Type B pancreatic cell (in vitro differentiated cells): Measurements from ENCODE around the gene CDC37. TPM values are rescaled to one million over a fixed set of nuclear protein-coding genes. Genes with fewer than 3 reads are reported as not detected.
"Not testable (repeated sequence)": the region's sequence is repeated elsewhere in the genome, so short reads cannot be mapped to it uniquely, and the experiment has no call there.

Experiments used
- DNase-seq: peaks from one replicate; pipeline ENCODE4 v3.0.0; 2021; ENCODE audit warnings: mixed read lengths; ENCODE audit not compliant: unreplicated experiment; ENCODE audit errors: extremely low spot score
- H3K27ac Mint-ChIP-seq: 2 replicates; pipeline ENCODE4 v1.8.0; 2021; ENCODE audit warnings: mild to moderate bottlenecking, mixed read lengths
- H3K27me3 Mint-ChIP-seq: 2 replicates; pipeline ENCODE4 v1.8.0; 2021; ENCODE audit warnings: mixed read lengths
- H3K36me3 Mint-ChIP-seq: 2 replicates; pipeline ENCODE4 v1.8.0; 2021; ENCODE audit warnings: mixed read lengths
- H3K4me1 Mint-ChIP-seq: one replicate; pipeline ENCODE4 v1.8.0; 2021; ENCODE audit warnings: mixed read lengths; ENCODE audit not compliant: unreplicated experiment
- H3K4me3 Mint-ChIP-seq: 2 replicates; pipeline ENCODE4 v1.8.0; 2021; ENCODE audit warnings: mild to moderate bottlenecking, mixed read lengths
- H3K9me3 Mint-ChIP-seq: 2 replicates; pipeline ENCODE4 v1.8.0; 2021; ENCODE audit warnings: mixed read lengths
- CTCF ChIP-seq: fragments of 200-600 bp; sonication (generic); conservative IDR thresholded peaks from 2 replicates; pipeline ENCODE4 v1.5.0; 2021; ENCODE audit warnings: antibody characterized with exemption, mild to moderate bottlenecking
- total RNA-seq: library from RNA; stranded (reverse); gene quantifications from 2 replicates; pipeline ENCODE4 v1.2.1, GENCODE V29; 2021; ENCODE audit warnings: low replicate concordance

Gene CDC37
- total RNA-seq, 1 donor from 2014 or later, result 126 TPM

GRCh38 chr19:10412257-10412977 lies 9.1 kb upstream of the CDC37 start:
- Mint-ChIP-seq H3K4me1 (peaks cover 5% of the 10 kb centered on the region), H3K4me3 (no peak overlapping the region), H3K36me3 (no peaks in the 10 kb centered on the region), H3K9me3 (no peaks in the 10 kb centered on the region), H3K27me3 (peaks cover 83% of the 10 kb centered on the region), H3K27ac (no peak overlapping the region)
- DNase-seq, result no peak
- no peak for TF ChIP-seq CTCF

GRCh38 chr19:10411224-10411623 lies 7.9 kb upstream of the CDC37 start:
- not testable (repeated sequence) for H3K36me3 Mint-ChIP-seq, H3K9me3 Mint-ChIP-seq
- peaks cover 84% of the 10 kb centered on the region for H3K27me3 Mint-ChIP-seq

GRCh38 chr19:10408511-10409283 lies 5.4 kb upstream of the CDC37 start:
- Mint-ChIP-seq H3K36me3 (no peaks in the 10 kb centered on the region), H3K9me3 (no peaks in the 10 kb centered on the region), H3K4me1 (peaks cover 4% of the 10 kb centered on the region), H3K27me3 (peaks cover 84% of the 10 kb centered on the region), H3K27ac (no peak overlapping the region), H3K4me3 (no peak overlapping the region)
- DNase-seq, result no peak
- TF ChIP-seq CTCF, result no peak

More at GRCh38 chr19:10411224-10411623, 7.9 kb upstream of the CDC37 start:
- not testable (repeated sequence) for DNase-seq, H3K4me3 Mint-ChIP-seq, H3K4me1 Mint-ChIP-seq, H3K27ac Mint-ChIP-seq

- peaks cover 9% of the 10 kb centered on the region for H3K4me1 Mint-ChIP-seq
- H3K36me3 Mint-ChIP-seq, result no peaks in the 10 kb centered on the region
- no peaks in the 10 kb centered on the region for H3K9me3 Mint-ChIP-seq
- H3K27ac Mint-ChIP-seq, result no peak overlapping the region
- H3K4me3 Mint-ChIP-seq, result no peak overlapping the region
- peaks cover 73% of the 10 kb centered on the region for H3K27me3 Mint-ChIP-seq
- no peak for DNase-seq
- no peak for TF ChIP-seq CTCF
Measured at GRCh38 chr19:10407096-10407495, 3.8 kb upstream of the CDC37 start.

GRCh38 chr19:10406191-10406590 lies 2.8 kb upstream of the CDC37 start:
- Mint-ChIP-seq H3K36me3 (no peaks in the 10 kb centered on the region), H3K4me3 (no peak overlapping the region), H3K9me3 (no peaks in the 10 kb centered on the region), H3K4me1 (peaks cover 15% of the 10 kb centered on the region), H3K27me3 (peaks cover 65% of the 10 kb centered on the region), H3K27ac (no peak overlapping the region)
- TF ChIP-seq CTCF, result no peak
- no peak for DNase-seq
